KMS-11 (cell line): ENCODE measurements around the gene ALDH5A1.

Experiments used
- H2AFZ ChIP-seq: fragments of 200-600 bp; sonication (generic); 2 replicates; pipeline ENCODE4 v1.6.1; 2016; ENCODE audit warnings: antibody characterized with exemption, mixed run types, low read depth
- H3K27ac ChIP-seq: fragments of 200-600 bp; sonication (generic); 2 replicates; pipeline ENCODE4 v1.6.1; 2016; ENCODE audit warnings: mild to moderate bottlenecking, mixed run types
- H3K27me3 ChIP-seq: fragments of 200-600 bp; sonication (generic); 2 replicates; pipeline ENCODE4 v1.6.1; 2017; ENCODE audit warnings: mild to moderate bottlenecking, low read depth, mixed run types, moderate library complexity; ENCODE audit not compliant: insufficient read depth
- H3K36me3 ChIP-seq: fragments of 200-600 bp; sonication (generic); 2 replicates; pipeline ENCODE4 v1.6.1; 2017; ENCODE audit warnings: mild to moderate bottlenecking, mixed run types; ENCODE audit not compliant: insufficient read depth
- H3K4me1 ChIP-seq: fragments of 200-600 bp; sonication (generic); 2 replicates; pipeline ENCODE4 v1.6.1; 2016; ENCODE audit warnings: mild to moderate bottlenecking, low read depth, mixed run types; ENCODE audit not compliant: poor library complexity, severe bottlenecking
- H3K4me2 ChIP-seq: fragments of 200-600 bp; sonication (generic); 2 replicates; pipeline ENCODE4 v1.7.0; 2016; ENCODE audit warnings: mild to moderate bottlenecking, mixed run types
- H3K4me3 ChIP-seq: fragments of 200-600 bp; sonication (generic); IDR thresholded peaks from 2 replicates; pipeline ENCODE4 v1.6.1; 2017; ENCODE audit warnings: low read depth, low read length, mixed read lengths; ENCODE audit not compliant: insufficient read depth
- H3K79me2 ChIP-seq: fragments of 200-600 bp; sonication (generic); 2 replicates; pipeline ENCODE4 v1.6.1; 2016; ENCODE audit warnings: low read depth, mixed run types; ENCODE audit not compliant: insufficient read depth
- H3K9ac ChIP-seq: fragments of 200-600 bp; sonication (generic); 2 replicates; pipeline ENCODE4 v1.6.1; 2016; ENCODE audit warnings: mild to moderate bottlenecking, mixed run types
- H4K20me1 ChIP-seq: fragments of 200-600 bp; sonication (generic); 2 replicates; pipeline ENCODE4 v1.6.1; 2016; ENCODE audit warnings: mild to moderate bottlenecking, mixed run types; ENCODE audit not compliant: insufficient read depth
- CTCF ChIP-seq: fragments of 200-600 bp; sonication (generic); conservative IDR thresholded peaks from 2 replicates; pipeline ENCODE4 v1.6.1; 2017; ENCODE audit warnings: low read depth, mild to moderate bottlenecking, antibody characterized with exemption, low read length, moderate library complexity, mixed read lengths

ALDH5A1 gene

GRCh38 chr6:24490948-24491347, 3.8 kb upstream of the ALDH5A1 start:
- Histone ChIP-seq H3K4me2 (no peak overlapping the region), H3K4me3 (no peak overlapping the region), H3K36me3 (no peaks in the 10 kb centered on the region), H2AFZ (no peak overlapping the region), H3K9ac (no peak overlapping the region), H3K27ac (no peak overlapping the region), H3K79me2 (no peaks in the 10 kb centered on the region), H4K20me1 (no peaks in the 10 kb centered on the region), H3K27me3 (no peaks in the 10 kb centered on the region), H3K4me1 (peaks cover 17% of the 10 kb centered on the region)
- TF ChIP-seq CTCF, result no peak

- no peak for TF ChIP-seq CTCF
Measured at GRCh38 chr6:24492475-24492874, 2.3 kb upstream of the ALDH5A1 start.

GRCh38 chr6:24493945-24494820, 586 bp upstream of the ALDH5A1 start:
- H3K9ac ChIP-seq, result peak overlapping the region; percentile 63
- H3K4me2 ChIP-seq, result peak overlapping the region; percentile 98
- no peaks in the 10 kb centered on the region for H3K27me3 ChIP-seq
- no peaks in the 10 kb centered on the region for H3K79me2 ChIP-seq
- H3K36me3 ChIP-seq, result no peaks in the 10 kb centered on the region
- peak overlapping the region; percentile 67 for H3K27ac ChIP-seq
- peaks cover 18% of the 10 kb centered on the region for H3K4me1 ChIP-seq
- TF ChIP-seq CTCF, result no peak
- peak overlapping the region; percentile 98 for H2AFZ ChIP-seq
- H4K20me1 ChIP-seq, result no peaks in the 10 kb centered on the region
- no peak overlapping the region for H3K4me3 ChIP-seq

More at GRCh38 chr6:24492475-24492874, 2.3 kb upstream of the ALDH5A1 start:
- no peak overlapping the region for H3K9ac ChIP-seq
- H3K4me2 ChIP-seq, result no peak overlapping the region
- H3K4me1 ChIP-seq, result peaks cover 18% of the 10 kb centered on the region
- H3K36me3 ChIP-seq, result no peaks in the 10 kb centered on the region
- no peaks in the 10 kb centered on the region for H3K79me2 ChIP-seq
- no peak overlapping the region for H2AFZ ChIP-seq
- H4K20me1 ChIP-seq, result no peaks in the 10 kb centered on the region
- H3K27ac ChIP-seq, result no peak overlapping the region
- H3K27me3 ChIP-seq, result no peaks in the 10 kb centered on the region
- H3K4me3 ChIP-seq, result no peak overlapping the region

GRCh38 chr6:24497254-24497970, 2.6 kb downstream of the ALDH5A1 start:
- H3K4me2 ChIP-seq, result no peak overlapping the region
- H3K79me2 ChIP-seq, result no peaks in the 10 kb centered on the region
- H3K27ac ChIP-seq, result no peak overlapping the region
- no peaks in the 10 kb centered on the region for H3K36me3 ChIP-seq
- no peaks in the 10 kb centered on the region for H3K27me3 ChIP-seq
- H3K9ac ChIP-seq, result no peak overlapping the region
- H4K20me1 ChIP-seq, result no peaks in the 10 kb centered on the region
- no peak for TF ChIP-seq CTCF
- H2AFZ ChIP-seq, result no peak overlapping the region
- H3K4me1 ChIP-seq, result peaks cover 18% of the 10 kb centered on the region
- no peak overlapping the region for H3K4me3 ChIP-seq
